Dendritic cell treated with granulocyte-macrophage colony-stimulating factor and Interleukin-4, amounts not matched to agents 40 ng/mL and 50 ng/mL, for 4 days (primary cell): ENCODE data around the gene HTR7.

ENCODE experiments used
- H3K27ac Mint-ChIP-seq: one replicate; pipeline ENCODE4 v1.8.0; 2022; ENCODE audit warnings: mild to moderate bottlenecking, mixed read lengths
- H3K27me3 Mint-ChIP-seq: one replicate; pipeline ENCODE4 v1.8.0; 2022; ENCODE audit warnings: mild to moderate bottlenecking, mixed read lengths
- H3K36me3 Mint-ChIP-seq: one replicate; pipeline ENCODE4 v1.8.0; 2022; ENCODE audit warnings: low read depth, mixed read lengths
- H3K4me1 Mint-ChIP-seq: one replicate; pipeline ENCODE4 v1.8.0; 2022; ENCODE audit warnings: low read depth, mixed read lengths
- H3K4me3 Mint-ChIP-seq: one replicate; pipeline ENCODE4 v1.8.0; 2022; ENCODE audit warnings: mild to moderate bottlenecking, moderate library complexity, mixed read lengths
- H3K9me3 Mint-ChIP-seq: one replicate; pipeline ENCODE4 v1.8.0; 2022; ENCODE audit warnings: mixed read lengths
- intact Hi-C: fragments of 100-400 bp; cut with micrococcal nuclease; formaldehyde crosslinking; loops from one replicate; pipeline ENCODE4 v1.15.0; 2022

The HTR7 gene

DNA sequence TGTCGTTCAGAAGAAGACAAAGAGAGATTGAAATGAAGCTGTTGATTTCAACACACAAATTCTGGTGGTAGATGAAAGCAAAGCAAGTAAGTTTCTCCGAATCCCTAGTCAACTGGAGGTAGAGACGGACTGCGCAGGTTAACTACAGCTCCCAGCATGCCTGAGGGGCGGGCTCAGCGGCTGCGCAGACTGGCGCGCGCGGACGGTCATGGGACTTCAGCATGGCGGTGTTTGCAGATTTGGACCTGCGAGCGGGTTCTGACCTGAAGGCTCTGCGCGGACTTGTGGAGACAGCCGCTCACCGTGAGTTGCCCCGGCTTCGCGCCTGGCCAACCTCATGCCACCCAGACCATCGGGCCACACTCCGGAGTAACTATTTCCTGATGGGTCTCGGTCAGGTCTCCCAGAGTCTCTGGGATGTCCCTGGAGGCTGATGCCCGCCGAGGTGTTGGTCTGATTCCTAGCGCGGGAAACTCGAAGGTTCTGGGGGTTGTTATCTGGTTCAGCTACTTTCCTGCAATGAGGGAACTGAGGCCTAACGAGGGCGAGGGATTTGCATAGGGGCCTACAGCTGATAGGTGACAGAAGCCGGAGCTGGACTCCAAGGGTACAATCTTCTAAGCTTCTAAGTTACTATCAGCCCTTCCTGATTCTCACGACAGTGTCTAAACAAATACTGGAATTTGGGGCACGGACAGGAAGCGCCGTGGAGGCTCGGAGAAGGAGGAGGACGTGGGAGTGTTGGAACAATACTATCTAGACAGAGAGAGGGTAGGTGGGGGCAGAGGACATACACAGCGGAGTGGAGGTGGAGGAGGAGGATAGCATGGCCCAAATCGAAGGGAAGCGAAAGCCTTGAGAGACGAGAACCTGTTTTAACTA lies 14.2 kb upstream of the HTR7 start, which contains the start of gene RPP30:
Gene RPP30, plus strand, starts transcription at position 209 of the 882 bp plus-strand sequence. Its CDS starts 13 bp downstream, at position 222.
- Mint-ChIP-seq H3K9me3 (peaks cover 12% of the 10 kb centered on the region), H3K4me3 (peak within 1 kb of the TSS; percentile 98), H3K27ac (peak within 1 kb of the TSS; percentile 86), H3K36me3 (peaks cover 23% of the 10 kb centered on the region), H3K4me1 (peaks cover 27% of the 10 kb centered on the region), H3K27me3 (peaks cover 13% of the 10 kb centered on the region)
- intact Hi-C loops = no loop called here

DNA sequence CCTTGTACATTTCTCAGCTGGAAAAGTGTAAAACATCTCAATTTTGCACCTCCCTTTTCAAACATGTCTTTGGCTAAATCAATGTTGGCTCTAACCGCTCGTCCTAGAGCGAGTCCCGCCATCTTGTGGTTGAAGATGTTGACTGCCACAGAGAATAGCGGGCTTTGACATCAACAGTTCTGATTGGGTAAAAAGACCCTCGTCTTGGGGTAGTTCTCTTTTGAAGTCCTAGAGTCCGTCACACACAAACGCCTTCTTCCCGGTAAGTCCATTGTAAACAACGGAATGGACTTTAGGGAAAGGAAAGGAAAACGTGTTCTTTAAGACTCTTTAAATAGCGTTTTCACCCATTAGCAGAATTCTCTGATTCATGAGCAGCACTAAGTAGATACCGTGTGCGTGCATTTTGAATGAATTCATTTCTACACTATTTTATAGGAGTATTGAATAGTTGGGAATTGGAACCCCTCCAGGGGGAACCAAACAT lies 13.5 kb upstream of the HTR7 start:
- Mint-ChIP-seq H3K4me3 (peak overlapping the region; percentile 98), H3K4me1 (peaks cover 27% of the 10 kb centered on the region), H3K36me3 (peaks cover 16% of the 10 kb centered on the region), H3K27me3 (peaks cover 16% of the 10 kb centered on the region), H3K27ac (peak overlapping the region; percentile 86), H3K9me3 (peaks cover 12% of the 10 kb centered on the region)
- intact Hi-C loops = no loop called here

DNA sequence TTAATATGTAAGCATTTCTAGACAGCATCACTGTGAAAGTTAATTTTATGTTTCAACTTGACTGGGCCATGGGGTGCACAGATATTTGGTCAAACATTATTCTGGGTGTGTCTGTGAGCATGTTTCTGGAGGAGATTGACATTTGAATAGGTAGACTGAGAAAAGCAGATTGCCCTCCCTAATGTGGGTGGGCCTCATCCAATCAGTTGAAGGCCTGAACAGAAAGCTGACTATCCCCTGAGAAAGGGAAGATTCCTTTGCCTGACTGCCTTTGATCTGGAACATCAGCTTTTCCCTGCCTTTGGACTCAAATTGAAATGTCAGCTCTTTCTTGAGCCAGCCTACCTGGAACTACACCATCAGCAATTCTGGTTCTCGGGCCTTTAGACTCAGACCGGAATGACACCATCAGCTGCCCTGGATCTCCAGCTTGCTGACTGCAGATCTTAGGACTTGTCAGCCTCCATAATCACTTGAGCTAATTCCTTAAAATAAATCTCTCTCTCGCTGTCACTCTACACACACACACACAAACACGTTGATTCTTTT lies 8.3 kb upstream of the HTR7 start:
- Mint-ChIP-seq H3K27ac (no peak overlapping the region), H3K4me3 (no peak overlapping the region)

DNA sequence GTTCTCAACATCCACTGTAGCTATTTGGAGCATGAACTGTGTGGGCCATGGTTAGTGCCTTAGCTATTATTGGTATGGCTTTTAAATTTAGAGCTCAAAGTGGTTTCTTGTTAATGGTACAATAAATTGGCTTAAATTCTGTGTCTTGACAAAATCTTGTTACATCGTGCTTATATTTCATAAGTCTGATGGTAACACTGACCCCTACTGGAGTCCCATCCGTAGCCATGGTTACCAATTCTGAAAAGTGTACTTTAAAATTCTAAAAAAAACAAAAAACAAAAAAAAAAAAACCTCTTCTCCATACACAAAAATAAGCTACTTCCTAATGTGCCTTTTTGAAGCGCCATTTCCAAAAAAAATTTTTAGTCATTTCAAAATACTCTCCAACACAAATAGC lies 7.6 kb upstream of the HTR7 start:
- no peak overlapping the region for H3K4me3 Mint-ChIP-seq
- peaks cover 30% of the 10 kb centered on the region for H3K27me3 Mint-ChIP-seq
- H3K9me3 Mint-ChIP-seq = peaks cover 12% of the 10 kb centered on the region
- intact Hi-C loops = loop anchor here (2.0 to 10.0 kb wide), 2 partner anchors 911 to 1073 kb away; no protein-coding TSS in a partner anchor
- H3K4me1 Mint-ChIP-seq = no peaks in the 10 kb centered on the region
- no peaks in the 10 kb centered on the region for H3K36me3 Mint-ChIP-seq
- no peak overlapping the region for H3K27ac Mint-ChIP-seq

More for the DNA sequence above, 8.3 kb upstream of the HTR7 start:
- peaks cover 6% of the 10 kb centered on the region for H3K4me1 Mint-ChIP-seq
- peaks cover 30% of the 10 kb centered on the region for H3K27me3 Mint-ChIP-seq
- intact Hi-C loops = loop anchor here (10.0 kb wide), 1 partner anchor 911 kb away; no protein-coding TSS in a partner anchor
- no peaks in the 10 kb centered on the region for H3K36me3 Mint-ChIP-seq
- peaks cover 12% of the 10 kb centered on the region for H3K9me3 Mint-ChIP-seq

DNA sequence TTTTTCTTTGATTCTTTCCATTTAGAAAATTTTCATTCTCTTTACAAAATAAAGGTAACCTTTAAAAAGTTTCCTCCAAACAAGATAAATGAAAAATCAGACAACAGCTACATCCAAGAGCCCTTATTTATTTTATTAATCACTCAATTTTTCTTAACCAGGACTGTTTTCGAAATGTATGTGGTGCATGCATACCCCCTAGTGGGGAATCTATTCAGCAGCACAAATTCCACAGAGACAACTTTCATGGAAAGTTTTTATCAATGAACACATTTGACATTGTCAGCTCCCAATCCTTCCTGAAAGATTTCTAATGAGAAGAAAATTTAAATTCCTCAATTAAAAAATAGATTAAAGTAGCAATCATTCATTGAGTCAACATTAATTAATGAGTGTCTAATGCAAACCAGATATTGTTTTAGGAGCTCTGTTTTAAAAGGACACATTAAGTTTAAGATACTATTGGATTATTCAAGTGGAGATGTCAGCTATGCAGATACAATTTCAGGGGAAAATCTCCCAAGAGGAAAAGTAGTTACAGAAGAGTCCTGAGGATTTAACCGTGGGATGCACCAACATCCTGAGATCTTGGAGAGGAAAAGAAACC lies 5.2 kb upstream of the HTR7 start:
- Mint-ChIP-seq H3K4me1 (peaks cover 6% of the 10 kb centered on the region), H3K4me3 (no peak overlapping the region), H3K9me3 (no peaks in the 10 kb centered on the region), H3K27me3 (peaks cover 21% of the 10 kb centered on the region), H3K36me3 (no peaks in the 10 kb centered on the region), H3K27ac (no peak overlapping the region)
- intact Hi-C loops = loop anchor here (1.0 to 10.0 kb wide), 2 partner anchors 112 to 908 kb away; no protein-coding TSS in a partner anchor

DNA sequence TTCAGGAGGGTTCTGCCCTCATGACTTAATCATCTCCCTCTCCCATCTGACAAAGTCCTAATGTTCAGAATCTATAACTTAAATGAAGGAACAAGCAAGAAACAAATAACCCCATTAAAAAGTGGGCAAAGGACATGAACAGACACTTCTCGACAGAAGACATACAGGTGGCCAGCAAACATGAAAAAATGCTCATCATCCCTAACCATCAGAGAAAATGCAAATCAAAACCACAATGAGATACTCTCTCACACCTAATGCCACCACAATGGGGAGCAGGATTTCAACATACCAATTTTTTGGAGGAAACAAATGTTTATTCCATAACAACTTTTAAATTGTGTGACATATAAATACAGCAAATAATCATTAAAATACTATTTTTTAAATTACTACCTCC lies 3.0 kb upstream of the HTR7 start:
- intact Hi-C loops = loop anchor here (10.0 kb wide), 1 partner anchor 906 kb away; no protein-coding TSS in a partner anchor
- Mint-ChIP-seq H3K27me3 (peaks cover 25% of the 10 kb centered on the region), H3K27ac (no peak overlapping the region)

DNA sequence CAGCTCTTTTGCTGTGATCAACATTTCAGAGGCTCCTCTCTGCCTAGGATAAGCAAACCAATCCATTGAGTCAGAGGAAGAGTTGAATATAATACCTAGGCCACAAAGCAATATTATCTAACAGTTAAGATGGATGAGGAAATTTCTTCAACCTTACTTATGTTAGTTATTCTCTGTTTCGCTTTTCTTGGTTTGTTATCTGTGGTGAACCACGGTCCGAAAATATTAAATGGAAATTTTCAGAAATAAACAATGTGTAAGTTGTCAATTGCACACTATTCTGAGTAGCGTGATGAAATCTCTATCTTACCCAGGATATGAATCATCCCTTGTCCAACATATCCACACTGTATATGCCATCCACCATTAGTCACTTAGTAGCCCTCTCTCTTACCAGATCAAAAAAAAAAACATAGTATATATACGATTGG lies 1.5 kb upstream of the HTR7 start:
- peaks cover 12% of the 10 kb centered on the region for H3K4me1 Mint-ChIP-seq
- intact Hi-C loops = loop anchor here (5.0 to 10.0 kb wide), 2 partner anchors 72 to 1435 kb away; no protein-coding TSS in a partner anchor
- no peak overlapping the region for H3K4me3 Mint-ChIP-seq
- H3K27ac Mint-ChIP-seq = no peak overlapping the region
- H3K9me3 Mint-ChIP-seq = no peaks in the 10 kb centered on the region
- H3K36me3 Mint-ChIP-seq = no peaks in the 10 kb centered on the region
- H3K27me3 Mint-ChIP-seq = peaks cover 29% of the 10 kb centered on the region

More for the DNA sequence above, 3.0 kb upstream of the HTR7 start:
- Mint-ChIP-seq H3K36me3 (no peaks in the 10 kb centered on the region), H3K4me3 (no peak overlapping the region), H3K4me1 (peaks cover 12% of the 10 kb centered on the region), H3K9me3 (no peaks in the 10 kb centered on the region)

DNA sequence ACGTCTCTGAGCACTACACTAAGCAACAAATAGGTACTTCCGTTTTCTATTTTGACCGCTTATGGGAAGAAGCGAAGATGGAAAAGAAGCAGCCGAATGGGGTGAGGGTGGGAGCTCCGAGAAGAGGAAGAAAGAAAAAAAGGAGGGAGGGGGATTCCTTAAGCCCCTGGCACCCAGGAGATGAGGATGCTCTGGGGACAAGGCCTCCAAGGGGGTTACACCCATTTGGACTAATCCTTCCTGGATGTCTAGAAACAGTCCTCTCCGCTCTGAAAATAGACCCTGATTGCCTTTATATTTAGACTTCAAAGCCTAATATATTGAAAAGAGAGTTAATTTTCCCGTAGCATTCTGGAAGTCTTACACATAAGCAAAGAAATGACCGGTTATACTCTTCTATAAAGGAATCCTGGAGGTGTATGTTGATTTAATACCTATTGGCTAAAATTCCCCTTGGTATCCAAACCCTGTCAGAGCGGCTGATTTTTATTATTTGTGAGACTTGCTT lies 676 bp upstream of the HTR7 start:
- Mint-ChIP-seq H3K27me3 (peaks cover 30% of the 10 kb centered on the region), H3K4me3 (peak overlapping the region; percentile 94), H3K36me3 (no peaks in the 10 kb centered on the region), H3K4me1 (peaks cover 12% of the 10 kb centered on the region), H3K9me3 (no peaks in the 10 kb centered on the region), H3K27ac (peak overlapping the region; percentile 89)
- intact Hi-C loops = loop anchor here (5.0 to 10.0 kb wide), 2 partner anchors 71 to 1434 kb away; no protein-coding TSS in a partner anchor

DNA sequence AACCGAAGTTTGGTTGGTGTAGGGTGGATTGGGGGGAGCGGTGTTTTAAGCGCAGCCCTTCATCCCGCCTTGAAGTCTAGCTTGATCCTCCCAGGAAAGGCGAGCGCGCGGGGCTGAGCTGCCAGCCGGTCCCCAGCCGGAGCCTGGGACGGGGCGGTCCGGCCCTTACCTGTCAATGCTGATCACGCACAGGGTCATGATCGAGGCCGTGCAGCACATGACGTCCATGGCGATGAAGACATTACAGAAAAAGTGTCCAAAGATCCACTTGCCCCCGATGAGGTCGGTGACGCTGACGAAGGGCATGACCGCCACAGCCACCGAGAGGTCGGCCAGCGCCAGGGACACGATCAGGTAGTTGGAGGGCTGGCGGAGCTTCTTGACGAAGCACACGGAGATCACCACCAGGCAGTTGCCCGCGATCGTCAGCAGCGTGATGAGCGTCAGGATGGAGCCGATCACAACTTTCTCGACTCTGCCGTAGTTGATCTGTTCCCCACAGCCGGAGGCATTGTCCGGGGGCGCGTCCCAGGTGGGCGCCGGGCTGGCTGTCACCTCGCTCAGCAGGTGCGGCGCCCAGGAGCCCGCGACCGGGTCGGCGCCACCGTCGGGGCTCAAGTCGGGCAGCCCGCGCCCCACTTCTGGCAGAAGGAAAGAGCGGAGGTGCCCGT lies 740 bp downstream of the HTR7 start:
- H3K9me3 Mint-ChIP-seq = no peaks in the 10 kb centered on the region
- H3K36me3 Mint-ChIP-seq = no peaks in the 10 kb centered on the region
- peak overlapping the region; percentile 51 for H3K27ac Mint-ChIP-seq
- intact Hi-C loops = loop anchor here (5.0 to 10.0 kb wide), 2 partner anchors 70 to 1432 kb away; no protein-coding TSS in a partner anchor
- H3K27me3 Mint-ChIP-seq = peaks cover 28% of the 10 kb centered on the region
- peak overlapping the region; percentile 81 for H3K4me3 Mint-ChIP-seq
- H3K4me1 Mint-ChIP-seq = peaks cover 12% of the 10 kb centered on the region

DNA sequence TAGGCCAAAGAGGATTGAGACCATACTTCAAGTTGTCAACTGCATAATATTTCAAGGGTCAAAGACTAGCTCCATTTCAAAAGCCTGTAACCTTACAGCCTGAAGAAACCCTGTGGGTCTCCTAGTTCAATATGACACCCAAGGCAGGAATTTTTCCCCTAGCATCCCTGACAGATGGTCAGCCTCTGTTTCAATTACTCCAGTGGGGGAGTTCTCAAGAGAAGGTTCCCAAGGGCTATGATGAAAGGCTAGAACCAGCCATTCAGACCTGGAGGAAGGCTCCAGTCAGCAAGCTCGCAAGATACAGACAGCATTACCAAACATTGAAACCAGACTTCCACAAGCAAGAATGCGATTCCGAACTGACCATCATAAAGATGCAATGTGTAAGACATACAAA lies 1.6 kb downstream of the HTR7 start:
- Mint-ChIP-seq H3K4me3 (no peak overlapping the region), H3K9me3 (peaks cover 2% of the 10 kb centered on the region), H3K4me1 (peaks cover 12% of the 10 kb centered on the region), H3K27ac (no peak overlapping the region), H3K36me3 (no peaks in the 10 kb centered on the region), H3K27me3 (peaks cover 28% of the 10 kb centered on the region)
- intact Hi-C loops = loop anchor here (5.0 to 10.0 kb wide), 2 partner anchors 69 to 1431 kb away; no protein-coding TSS in a partner anchor

DNA sequence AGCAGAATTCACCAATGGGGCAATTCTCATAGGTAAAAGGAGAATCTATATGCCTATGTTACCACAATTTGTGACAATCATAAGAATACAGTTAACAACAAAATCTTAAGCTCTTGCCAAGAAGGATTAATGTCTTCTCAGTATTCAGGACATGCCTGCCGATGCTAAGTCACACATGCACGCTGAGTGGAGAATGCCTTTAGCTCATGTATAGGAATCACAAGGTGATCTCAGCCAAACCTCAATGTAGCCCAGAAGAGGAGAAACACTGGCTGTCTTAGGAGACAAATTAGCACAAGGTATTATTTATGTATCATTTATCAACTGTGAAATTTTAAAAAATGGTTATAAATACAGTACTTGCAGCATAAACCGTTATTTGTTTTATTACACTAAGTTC lies 2.7 kb downstream of the HTR7 start:
- Mint-ChIP-seq H3K27ac (no peak overlapping the region), H3K4me3 (no peak overlapping the region), H3K4me1 (peaks cover 12% of the 10 kb centered on the region), H3K9me3 (peaks cover 13% of the 10 kb centered on the region), H3K27me3 (peaks cover 28% of the 10 kb centered on the region), H3K36me3 (peaks cover 10% of the 10 kb centered on the region)
- intact Hi-C loops = loop anchor here (5.0 to 10.0 kb wide), 2 partner anchors 68 to 1430 kb away; no protein-coding TSS in a partner anchor

DNA sequence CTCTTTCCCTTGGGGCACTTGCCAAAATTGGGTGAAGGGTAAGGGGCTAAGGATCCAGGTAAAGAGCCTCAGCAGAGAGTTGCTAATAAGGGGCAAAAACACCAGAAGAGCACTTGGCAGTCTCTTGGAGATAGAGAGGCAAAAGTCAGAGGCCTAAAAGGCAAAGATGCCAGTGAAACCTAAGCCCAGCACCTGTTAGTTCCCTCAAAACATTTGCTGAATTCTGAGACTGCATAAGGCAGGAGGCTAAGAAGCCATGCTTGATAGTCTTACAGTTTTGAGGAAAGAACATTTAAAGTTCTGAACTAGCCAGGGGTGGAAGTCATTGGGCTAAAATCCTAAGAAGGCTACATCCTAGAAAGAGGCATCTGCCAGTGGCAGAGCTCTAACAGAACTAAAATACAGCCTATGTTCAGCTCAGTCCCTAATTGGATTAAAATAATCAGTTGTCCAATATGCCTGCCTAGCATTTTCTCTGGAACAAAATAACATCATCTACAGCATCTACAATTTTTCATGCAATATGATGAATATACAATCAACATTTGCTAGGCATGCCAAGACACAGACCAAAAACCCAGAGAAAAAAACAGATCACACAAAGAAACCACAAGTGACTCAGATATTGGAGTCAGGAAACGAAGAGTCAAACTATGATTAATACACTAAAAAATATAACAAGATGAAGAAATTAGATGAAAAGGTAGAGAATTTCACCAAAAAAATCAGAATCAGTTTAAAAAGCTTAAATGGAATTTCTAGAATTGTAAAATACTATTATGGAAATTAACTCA lies 7.7 kb downstream of the HTR7 start:
- Mint-ChIP-seq H3K4me1 (peaks cover 11% of the 10 kb centered on the region), H3K27me3 (peaks cover 15% of the 10 kb centered on the region), H3K4me3 (no peak overlapping the region), H3K27ac (no peak overlapping the region), H3K36me3 (peaks cover 11% of the 10 kb centered on the region), H3K9me3 (peaks cover 22% of the 10 kb centered on the region)
- intact Hi-C loops = loop anchor here (10.0 kb wide), 1 partner anchor 1425 kb away; no protein-coding TSS in a partner anchor
